ENCODE data around the gene RRAGC.

DNA sequence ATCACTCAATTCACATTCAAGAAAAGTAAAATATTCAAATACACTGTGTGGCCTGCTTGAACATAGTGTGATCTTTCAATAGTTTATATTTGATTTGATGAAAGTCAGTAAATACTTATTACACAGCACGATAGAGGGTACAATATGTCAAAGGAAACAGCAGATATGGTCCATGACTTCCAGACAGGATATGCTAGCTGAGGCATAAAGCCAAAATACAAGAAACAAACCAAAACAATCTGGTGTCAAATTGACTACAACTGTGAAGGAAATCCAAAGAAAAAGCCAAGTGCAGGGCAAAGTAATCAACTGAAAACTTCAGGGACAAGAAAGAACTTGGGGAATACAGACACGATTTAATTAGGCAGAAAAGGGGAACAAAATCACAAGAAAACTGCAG lies 19.3 kb downstream of the RRAGC start:
- TF ChIP-seq, protein P1, sequence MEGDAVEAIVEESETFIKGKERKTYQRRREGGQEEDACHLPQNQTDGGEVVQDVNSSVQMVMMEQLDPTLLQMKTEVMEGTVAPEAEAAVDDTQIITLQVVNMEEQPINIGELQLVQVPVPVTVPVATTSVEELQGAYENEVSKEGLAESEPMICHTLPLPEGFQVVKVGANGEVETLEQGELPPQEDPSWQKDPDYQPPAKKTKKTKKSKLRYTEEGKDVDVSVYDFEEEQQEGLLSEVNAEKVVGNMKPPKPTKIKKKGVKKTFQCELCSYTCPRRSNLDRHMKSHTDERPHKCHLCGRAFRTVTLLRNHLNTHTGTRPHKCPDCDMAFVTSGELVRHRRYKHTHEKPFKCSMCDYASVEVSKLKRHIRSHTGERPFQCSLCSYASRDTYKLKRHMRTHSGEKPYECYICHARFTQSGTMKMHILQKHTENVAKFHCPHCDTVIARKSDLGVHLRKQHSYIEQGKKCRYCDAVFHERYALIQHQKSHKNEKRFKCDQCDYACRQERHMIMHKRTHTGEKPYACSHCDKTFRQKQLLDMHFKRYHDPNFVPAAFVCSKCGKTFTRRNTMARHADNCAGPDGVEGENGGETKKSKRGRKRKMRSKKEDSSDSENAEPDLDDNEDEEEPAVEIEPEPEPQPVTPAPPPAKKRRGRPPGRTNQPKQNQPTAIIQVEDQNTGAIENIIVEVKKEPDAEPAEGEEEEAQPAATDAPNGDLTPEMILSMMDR (IDR thresholded peaks at IDR 0.05), result no peak
- TF ChIP-seq POLR2A (IDR thresholded peaks at IDR 0.05), result no peak
